Endothelial cell of umbilical vein (primary cell): ENCODE results near the gene OSER1. TPM values are rescaled to one million over a fixed set of nuclear protein-coding genes. Genes with fewer than 3 reads are reported as not detected.

Source experiments
- BruUV-seq: library from RNA; stranded (reverse); fragments of 400-500 nt; replicated peaks from 2 replicates; lab custom pipeline; 2021; lab: Mats Ljungman, UMichigan
- CTCF ChIA-PET: fragments of 300-600, 350-600 bp; sonication (Branson Sonifier 250); formaldehyde crosslinking; loops from one replicate; lab custom pipeline; 2021; ENCODE audit warnings: antibody characterized with exemption, inconsistent platforms; lab: Charles Lee
- POLR2A ChIA-PET: fragments of 300-600, 350-600 bp; sonication (Branson Sonifier 250); formaldehyde crosslinking; loops from one replicate; lab custom pipeline; 2021; ENCODE audit warnings: antibody characterized with exemption, inconsistent platforms; lab: Charles Lee
- DNase-seq: peaks from one replicate; pipeline ENCODE4 v3.0.0-alpha.2; 2011; ENCODE audit warnings: low read depth, low spot score
- FAIRE-seq: peaks from 2 replicates; lab custom pipeline; 2011; peaks lifted over from hg19 to GRCh38; lab: Jason Lieb, UNC
- H2AFZ ChIP-seq: 2 replicates; pipeline ENCODE4 v1.6.0; 2012; ENCODE audit warnings: low read depth, low read length, control low read depth, inconsistent platforms
- H3K27ac ChIP-seq: 2 replicates; pipeline ENCODE4 v1.5.1; 2011; ENCODE audit warnings: low read depth, mild to moderate bottlenecking, control low read depth, low read length, moderate library complexity; ENCODE audit not compliant: insufficient read depth
- H3K27me3 ChIP-seq, 2 experiments: 2 replicates each; pipeline versions ENCODE4 v1.6.0 to v1.6.1; 2011; ENCODE audit warnings: low read length in 2 of 2, mixed read lengths in 1 of 2; ENCODE audit not compliant: control insufficient read depth in 2 of 2, insufficient read depth in 2 of 2
- H3K36me3 ChIP-seq, 2 experiments: 2 replicates in 1 of 2; 3 replicates in 1 of 2; pipeline ENCODE4 v1.5.1; 2011; ENCODE audit warnings: low read length in 2 of 2, mild to moderate bottlenecking in 1 of 2, moderate library complexity in 1 of 2; ENCODE audit not compliant: control insufficient read depth in 2 of 2, insufficient read depth in 2 of 2; ENCODE audit errors: extremely low read depth in 1 of 2
- H3K4me1 ChIP-seq: 3 replicates; pipeline ENCODE4 v1.5.1; 2011; ENCODE audit warnings: mild to moderate bottlenecking, low read length; ENCODE audit not compliant: control insufficient read depth, insufficient read depth; ENCODE audit errors: extremely low read depth
- H3K4me2 ChIP-seq: 2 replicates; pipeline ENCODE4 v1.6.1; 2011; ENCODE audit warnings: low read length, control low read depth, mixed read lengths; ENCODE audit not compliant: insufficient read depth
- H3K4me3 ChIP-seq, 3 experiments: fragments of 200-600 bp in 1 of 3; sonication (generic), shearing (Covaris generic) in 1 of 3; replicated peaks in 1 of 3; 2 replicates each; pipeline ENCODE4 v1.5.1; 2011 to 2016; ENCODE audit warnings: control low read depth in 3 of 3, low read length in 3 of 3, mild to moderate bottlenecking in 2 of 3, inconsistent platforms in 1 of 3, low read depth in 1 of 3, moderate library complexity in 1 of 3; ENCODE audit not compliant: insufficient read depth in 1 of 3
- H3K79me2 ChIP-seq: 2 replicates; pipeline ENCODE4 v1.6.0; 2012; ENCODE audit warnings: low read length, inconsistent platforms; ENCODE audit not compliant: control insufficient read depth, insufficient read depth
- H3K9ac ChIP-seq: replicated peaks from 2 replicates; pipeline ENCODE3; 2011; ENCODE audit warnings: low read length, control low read depth; ENCODE audit not compliant: insufficient read depth; ENCODE audit errors: extremely low read depth
- H3K9me1 ChIP-seq: replicated peaks from 3 replicates; pipeline ENCODE4 v1.6.0; 2011; ENCODE audit warnings: mild to moderate bottlenecking, low read length; ENCODE audit not compliant: control insufficient read depth, insufficient read depth; ENCODE audit errors: extremely low read depth
- H3K9me3 ChIP-seq: replicated peaks from 2 replicates; pipeline ENCODE4 v1.5.1; 2012; ENCODE audit warnings: low read length, inconsistent platforms; ENCODE audit not compliant: control insufficient read depth, insufficient read depth
- H4K20me1 ChIP-seq: replicated peaks from 2 replicates; pipeline ENCODE3; 2011; ENCODE audit warnings: mild to moderate bottlenecking, low read length; ENCODE audit not compliant: control insufficient read depth, insufficient read depth; ENCODE audit errors: extremely low read depth
- CTCF ChIP-seq, 2 donors: IDR thresholded peaks; 1 replicate in 1 of 2; 2 replicates in 1 of 2; pipeline ENCODE4 v1.5.1; 2011; ENCODE audit warnings: low read length in 2 of 2, mild to moderate bottlenecking in 2 of 2, moderate library complexity in 2 of 2, control low read depth in 1 of 2, inconsistent platforms in 1 of 2, low read depth in 1 of 2; ENCODE audit not compliant: insufficient read depth in 1 of 2; ENCODE audit errors: extremely low read depth in 1 of 2
- EZH2 ChIP-seq: IDR thresholded peaks from 2 replicates; pipeline ENCODE4 v1.6.1; 2012; ENCODE audit warnings: borderline replicate concordance, low read depth, mild to moderate bottlenecking, moderate library complexity, low read length, inconsistent platforms; ENCODE audit not compliant: severe bottlenecking
- FOS ChIP-seq: IDR thresholded peaks from 2 replicates; pipeline ENCODE4 v1.6.1; 2011; ENCODE audit warnings: mild to moderate bottlenecking, low read length, moderate library complexity, borderline replicate concordance; ENCODE audit not compliant: insufficient read depth
- JUN ChIP-seq: IDR thresholded peaks from 2 replicates; pipeline ENCODE4 v1.6.1; 2011; ENCODE audit warnings: borderline replicate concordance, low read depth; ENCODE audit not compliant: insufficient read length, insufficient read depth
- MAX ChIP-seq: IDR thresholded peaks from 2 replicates; pipeline ENCODE4 v1.6.1; 2011; ENCODE audit not compliant: insufficient read depth, insufficient read length
- POLR2A ChIP-seq: IDR thresholded peaks from 2 replicates; pipeline ENCODE4 v1.6.1; 2012; ENCODE audit warnings: low read depth, mild to moderate bottlenecking, control low read depth, low read length
- POLR2AphosphoS5 ChIP-seq: IDR thresholded peaks from 2 replicates; pipeline ENCODE4 v1.6.1; 2012; ENCODE audit warnings: low read depth, mild to moderate bottlenecking, control low read depth, low read length, moderate library complexity; ENCODE audit not compliant: insufficient read depth
- dilution Hi-C: fragments of 300-500 bp; cut with MboI; formaldehyde crosslinking; loops from one replicate; pipeline ENCODE4 v1.15.0; 2019; ENCODE audit warnings: low sequenced_read_pairs; ENCODE audit not compliant: extremely low pct_ligation_motif_present
- intact Hi-C: fragments of 100-400 bp; cut with micrococcal nuclease; formaldehyde crosslinking; loops from one replicate; pipeline ENCODE4 v1.10.0; 2022
- polyA plus RNA-seq, 4 experiments: library from polyadenylated mRNA; depleted of rRNA in 3 of 4; stranded (reverse) in 3 of 4; unstranded in 1 of 4; fragments of >200 nt; gene quantifications; 2 replicates each; pipeline versions ENCODE4 v1.2.1 to v1.2.3, GENCODE V29; 2011 to 2012; ENCODE audit warnings: missing spikeins in 1 of 4
- total RNA-seq: library from RNA; stranded (reverse); gene quantifications from 2 replicates; pipeline ENCODE4 v1.2.3, GENCODE V29; 2021

OSER1 gene
- total and polyA plus RNA-seq, 2 donors (not counting 3 experiments of a cell fraction or from before 2014, with no cell fraction given): 30.8 to 36.0 TPM

- peaks cover 9% of the 10 kb centered on the region for H3K4me1 ChIP-seq
- BruUV-seq: no TSS peak
- no peak overlapping the region for H3K4me2 ChIP-seq
- POLR2A ChIA-PET: no interaction called here
- no peaks in the 10 kb centered on the region for H3K9me3 ChIP-seq
- no peak overlapping the region for H3K9ac ChIP-seq
- FAIRE-seq: peak; percentile 70
- TF ChIP-seq JUN (no peak), CTCF (IDR thresholded peaks at IDR 0.05; ENCODE audit: extremely low read depth in 1 of 2, insufficient read depth in 1 of 2, low read depth in 1 of 2, low read length in 2 of 2) (peak; percentile 70 to 81), POLR2A (no peak)
- H3K4me3 ChIP-seq: no peak overlapping the region
- peaks cover 0 to 1% of the 10 kb centered on the region in 2 experiments for H3K36me3 ChIP-seq
- CTCF ChIA-PET: interaction anchor here (1.2 to 9.7 kb wide), 4 partner anchors 97 to 468 kb away, joined by 3 to 199 read pairs (median 30); partner anchors contain the start of gene FITM2
- H3K79me2 ChIP-seq: peaks cover 2% of the 10 kb centered on the region
- dilution Hi-C loops: no loop called here
- no peak overlapping the region for H2AFZ ChIP-seq
- no peaks in the 10 kb centered on the region for H4K20me1 ChIP-seq
- no peaks in the 10 kb centered on the region for H3K27me3 ChIP-seq
- DNase-seq: peak; percentile 54
- no peak overlapping the region for H3K27ac ChIP-seq
- H3K9me1 ChIP-seq: no peaks in the 10 kb centered on the region
- intact Hi-C loops: loop anchor here (1.0 to 10.0 kb wide), 4 partner anchors 96 to 260 kb away; partner anchors contain the start of gene FITM2
Measured at GRCh38 chr20:44215125-44215524, 4.6 kb upstream of the OSER1 start.

GRCh38 chr20:44212792-44213191 is 2.2 kb upstream of the OSER1 start:
- FAIRE-seq (no peak), DNase-seq (no peak)
- no peaks in the 10 kb centered on the region for H3K27me3 ChIP-seq
- no peak overlapping the region for H3K27ac ChIP-seq
- peaks cover 0 to 1% of the 10 kb centered on the region in 2 experiments for H3K36me3 ChIP-seq
- H3K9me3 ChIP-seq: no peaks in the 10 kb centered on the region
- no peak overlapping the region for H3K4me3 ChIP-seq
- no peak overlapping the region for H3K9ac ChIP-seq
- H4K20me1 ChIP-seq: peaks cover 4% of the 10 kb centered on the region
- no peak overlapping the region for H2AFZ ChIP-seq
- H3K4me2 ChIP-seq: no peak overlapping the region
- ChIA-PET POLR2A (interaction anchor here (0.6 to 0.7 kb wide), 2 partner anchors 98 to 329 kb away, joined by 3 read pairs; no protein-coding TSS in a partner anchor), CTCF (interaction anchor here (1.6 to 9.7 kb wide), 2 partner anchors 23 to 99 kb away, joined by 5 to 199 read pairs; partner anchors contain the start of gene FITM2)
- dilution Hi-C loops: no loop called here
- H3K79me2 ChIP-seq: peaks cover 25% of the 10 kb centered on the region
- H3K9me1 ChIP-seq: no peaks in the 10 kb centered on the region
- H3K4me1 ChIP-seq: peaks cover 22% of the 10 kb centered on the region
- TF ChIP-seq FOS (no peak), EZH2 (no peak), JUN (no peak), MAX (no peak), POLR2AphosphoS5 (no peak)
- BruUV-seq: no TSS peak
- intact Hi-C loops: loop anchor here (10.0 kb wide), 1 partner anchor 258 kb away; no protein-coding TSS in a partner anchor
